GM21360 (cell line): Measurements from ENCODE around the gene EPHB3.

Source experiments
- ATAC-seq: cut with Tn5 transposase; IDR thresholded peaks from one replicate; pipeline ENCODE4 v1.9.1; 2021; ENCODE audit warnings: mild to moderate bottlenecking, moderate library complexity; ENCODE audit not compliant: unreplicated experiment

The EPHB3 gene

GRCh38 chr3:184563561-184563925 lies 2.0 kb downstream of the EPHB3 start:
- ATAC-seq: no peak

- no peak for ATAC-seq
Measured at GRCh38 chr3:184563941-184564684, 2.5 kb downstream of the EPHB3 start.

GRCh38 chr3:184564685-184565385 lies 3.2 kb downstream of the EPHB3 start:
- no peak for ATAC-seq

GRCh38 chr3:184565421-184566211 lies 4.0 kb downstream of the EPHB3 start:
- ATAC-seq: no peak

- ATAC-seq: no peak
Measured at GRCh38 chr3:184566441-184567414, 5.1 kb downstream of the EPHB3 start.

GRCh38 chr3:184567946-184568559 lies 6.5 kb downstream of the EPHB3 start:
- ATAC-seq: no peak

GRCh38 chr3:184568560-184568923 lies 7.0 kb downstream of the EPHB3 start:
- ATAC-seq: no peak

- no peak for ATAC-seq
Measured at GRCh38 chr3:184568924-184569829, 7.6 kb downstream of the EPHB3 start.

GRCh38 chr3:184570035-184570434 lies 8.4 kb downstream of the EPHB3 start:
- no peak for ATAC-seq

- ATAC-seq: no peak
Measured at GRCh38 chr3:184570489-184570888, 8.9 kb downstream of the EPHB3 start.

GRCh38 chr3:184571750-184572377 lies 10.3 kb downstream of the EPHB3 start:
- ATAC-seq: no peak

- ATAC-seq: no peak
Measured at GRCh38 chr3:184572633-184573270, 11.2 kb downstream of the EPHB3 start.

- ATAC-seq: no peak
Measured at GRCh38 chr3:184574515-184575417, 13.2 kb downstream of the EPHB3 start.

GRCh38 chr3:184575701-184576100 lies 14.1 kb downstream of the EPHB3 start:
- no peak for ATAC-seq

GRCh38 chr3:184576457-184577240 lies 15.1 kb downstream of the EPHB3 start:
- ATAC-seq: no peak

- no peak for ATAC-seq
Measured at GRCh38 chr3:184577546-184577945, 16.0 kb downstream of the EPHB3 start.
